Liver (tissue), 9 donors: ENCODE data around the gene ZFYVE27. TPM values are rescaled to one million over a fixed set of nuclear protein-coding genes. Genes with fewer than 3 reads are reported as not detected.

ENCODE experiments used
- DNase-seq: peaks from one replicate; pipeline ENCODE4 v3.0.0-alpha.2; 2017; ENCODE audit warnings: low spot score
- H3K27ac ChIP-seq, 2 donors: one replicate each; pipeline ENCODE4 v1.7.0; 2013; ENCODE audit warnings: inconsistent platforms in 2 of 2, low read length in 2 of 2, control low read depth in 1 of 2, low read depth in 1 of 2, mild to moderate bottlenecking in 1 of 2
- H3K27me3 ChIP-seq, 4 donors: one replicate each; pipeline versions ENCODE4 v1.6.1 to v1.7.0; 2013; ENCODE audit warnings: low read length in 3 of 4, inconsistent platforms in 1 of 4, mild to moderate bottlenecking in 1 of 4, moderate library complexity in 1 of 4; ENCODE audit not compliant: control insufficient read depth in 4 of 4, insufficient read depth in 4 of 4
- H3K36me3 ChIP-seq, 4 donors: one replicate each; pipeline versions ENCODE4 v1.6.1 to v1.7.0; 2013; ENCODE audit warnings: low read length in 3 of 4, mild to moderate bottlenecking in 3 of 4, low read depth in 1 of 4, moderate library complexity in 1 of 4; ENCODE audit not compliant: control insufficient read depth in 4 of 4, insufficient read depth in 3 of 4
- H3K4me1 ChIP-seq, 4 donors: one replicate each; pipeline versions ENCODE4 v1.6.1 to v1.7.0; 2013; ENCODE audit warnings: low read length in 3 of 4, mild to moderate bottlenecking in 3 of 4, moderate library complexity in 1 of 4; ENCODE audit not compliant: control insufficient read depth in 4 of 4, insufficient read depth in 4 of 4
- H3K4me3 ChIP-seq, 3 donors: one replicate each; pipeline versions ENCODE4 v1.6.1 to v1.7.0; 2013; ENCODE audit warnings: low read length in 3 of 3, control low read depth in 1 of 3, low read depth in 1 of 3, mild to moderate bottlenecking in 1 of 3
- H3K9ac ChIP-seq, 2 donors: one replicate each; pipeline ENCODE4 v1.7.0; 2013; ENCODE audit warnings: low read length in 2 of 2, mild to moderate bottlenecking in 2 of 2, moderate library complexity in 2 of 2, control low read depth in 1 of 2, low read depth in 1 of 2
- H3K9me3 ChIP-seq, 4 donors: one replicate each; pipeline versions ENCODE4 v1.6.1 to v1.7.0; 2013; ENCODE audit warnings: low read length in 3 of 4; ENCODE audit not compliant: control insufficient read depth in 4 of 4
- ATF3 ChIP-seq: IDR thresholded peaks from 2 replicates; pipeline ENCODE4 v1.6.1; 2016; ENCODE audit warnings: antibody characterized with exemption
- CTCF ChIP-seq: fragments of 150-350 bp; IDR thresholded peaks from 2 replicates; pipeline ENCODE4 v1.5.1; 2017; ENCODE audit warnings: improper control_type of control experiment, low read depth, low read length; ENCODE audit not compliant: missing input control
- EGR1 ChIP-seq, 2 donors: IDR thresholded peaks; 2 replicates each; pipeline ENCODE4 v1.6.1; 2016 to 2018; ENCODE audit warnings: antibody characterized with exemption in 2 of 2, low read depth in 2 of 2
- FOXA1 ChIP-seq: IDR thresholded peaks from 2 replicates; pipeline ENCODE4 v1.6.1; 2016; ENCODE audit warnings: antibody characterized with exemption
- FOXA2 ChIP-seq: IDR thresholded peaks from 2 replicates; pipeline ENCODE4 v1.6.1; 2016; ENCODE audit warnings: antibody characterized with exemption
- GABPA ChIP-seq, 2 donors: IDR thresholded peaks in 1 of 2; conservative IDR thresholded peaks in 1 of 2; 2 replicates each; pipeline ENCODE4 v1.6.1; 2016; ENCODE audit warnings: antibody characterized with exemption in 2 of 2, mild to moderate bottlenecking in 1 of 2, moderate library complexity in 1 of 2
- HNF4A ChIP-seq, 2 donors: conservative IDR thresholded peaks; 2 replicates each; pipeline ENCODE4 v1.6.1; 2016; ENCODE audit warnings: antibody characterized with exemption in 2 of 2, mild to moderate bottlenecking in 2 of 2
- HNF4G ChIP-seq: IDR thresholded peaks from 2 replicates; pipeline ENCODE4 v1.6.1; 2016; ENCODE audit warnings: antibody characterized with exemption
- JUND ChIP-seq, 2 donors: IDR thresholded peaks; 2 replicates each; pipeline ENCODE4 v1.6.1; 2016; ENCODE audit warnings: antibody characterized with exemption in 2 of 2
- NR2F2 ChIP-seq: IDR thresholded peaks from 2 replicates; pipeline ENCODE4 v1.6.1; 2016; ENCODE audit warnings: antibody characterized with exemption
- RAD21 ChIP-seq, 2 donors: IDR thresholded peaks; 2 replicates each; pipeline ENCODE4 v1.6.1; 2016; ENCODE audit warnings: antibody characterized with exemption in 2 of 2, mild to moderate bottlenecking in 2 of 2
- REST ChIP-seq: IDR thresholded peaks from 2 replicates; pipeline ENCODE4 v1.6.1; 2016; ENCODE audit warnings: antibody characterized with exemption, mild to moderate bottlenecking
- RXRA ChIP-seq, 2 donors: IDR thresholded peaks; 2 replicates each; pipeline ENCODE4 v1.6.1; 2017 to 2018; ENCODE audit warnings: antibody characterized with exemption in 2 of 2, mild to moderate bottlenecking in 1 of 2
- TAF1 ChIP-seq: conservative IDR thresholded peaks from 2 replicates; pipeline ENCODE4 v1.6.1; 2016; ENCODE audit warnings: antibody characterized with exemption, mild to moderate bottlenecking
- YY1 ChIP-seq: IDR thresholded peaks from 2 replicates; pipeline ENCODE4 v1.6.1; 2016; ENCODE audit warnings: antibody characterized with exemption, mild to moderate bottlenecking
- WGBS: extraction: QIAGEN DNeasy Blood & Tissue Kit; methylation state at CpG from one replicate; pipeline ENCODE4 v1.1.7; 2013; 5-methylcytosine and 5-hydroxymethylcytosine counted together
- polyA plus RNA-seq, 2 donors: library from polyadenylated mRNA; stranded (reverse) in 1 of 2; unstranded in 1 of 2; fragments of 200-250 nt in 1 of 2; fragments of >200 nt in 1 of 2; fragmentation: Nextera tagmentation in 1 of 2; extraction: Ambion mirVana in 1 of 2; gene quantifications; one replicate each; pipeline versions ENCODE4 v1.2.1 to v1.2.3, GENCODE V29; 2013 to 2015
- total RNA-seq, 2 donors: library from RNA; depleted of rRNA; stranded (reverse); fragments of >200 nt; gene quantifications; one replicate each; pipeline ENCODE4 v1.2.3, GENCODE V29; 2014
- TF ChIP-seq, protein P1 (sequence below): IDR thresholded peaks from 2 replicates; pipeline ENCODE4 v1.6.1; 2016; ENCODE audit warnings: antibody characterized with exemption
- donor health status: healthy.
- donor health status: healthy.
- donor health status: healthy.
- donor health status: healthy.
- donor health status: healthy.

The ZFYVE27 gene
- total and polyA plus RNA-seq, 4 donors, result 10.2 to 25.9 (median 13.1) TPM

- no peak for TF ChIP-seq NR2F2
- TF ChIP-seq CTCF, result no peak
- TF ChIP-seq FOXA2, result no peak
Observed at GRCh38 chr10:97763947-97764346, 27.0 kb downstream of the ZFYVE27 start (continued).

DNA sequence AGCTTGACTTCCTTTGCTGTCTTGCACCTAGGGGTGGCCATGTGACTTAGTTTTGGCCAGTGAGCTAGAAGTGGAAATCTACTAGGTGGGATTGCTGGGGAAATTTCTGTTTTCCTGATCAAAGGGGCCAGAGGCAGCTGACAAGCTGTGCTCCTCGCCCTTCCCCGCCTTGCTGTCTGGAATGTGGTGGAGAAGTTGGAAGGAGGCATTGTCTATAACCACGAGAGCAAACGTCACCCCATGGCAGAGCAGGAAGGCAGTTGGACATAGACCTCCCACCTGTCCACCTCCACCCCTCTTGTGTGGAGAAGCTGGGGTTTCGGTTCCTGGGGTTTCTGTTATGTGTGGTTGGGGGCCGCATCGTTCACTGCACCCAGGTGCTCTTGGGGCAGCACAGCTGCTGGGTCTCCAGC lies 27.6 kb downstream of the ZFYVE27 start:
- Histone ChIP-seq H3K27ac (no peak overlapping the region), H3K27me3 (no peaks in the 10 kb centered on the region), H3K4me3 (no peak overlapping the region), H3K9ac (no peak overlapping the region), H3K9me3 (no peaks in the 10 kb centered on the region), H3K36me3 (peaks cover 3 to 17% (median 11%) of the 10 kb centered on the region in 4 donors), H3K4me1 (no peaks in the 10 kb centered on the region)
- DNase-seq, result no peak
- TF ChIP-seq NR2F2 (no peak), RAD21 (IDR thresholded peaks at IDR 0.05) (no peak), FOXA2 (no peak), RXRA (IDR thresholded peaks at IDR 0.05) (no peak), CTCF (no peak), YY1 (no peak), EGR1 (IDR thresholded peaks at IDR 0.05; ENCODE audit: low read depth in 2 of 2) (no peak), GABPA (IDR thresholded peaks at IDR 0.05 in 1 of 2, conservative IDR thresholded peaks at IDR 0.05 in 1 of 2) (no peak), TAF1 (no peak), HNF4G (no peak), JUND (IDR thresholded peaks at IDR 0.05) (no peak), REST (no peak), FOXA1 (no peak)
- 85% methylated on average over 7 of the region's 7 CpGs for WGBS

- no peak for DNase-seq
- Histone ChIP-seq H3K36me3 (peaks cover 0 to 11% (median 5%) of the 10 kb centered on the region in 4 donors), H3K27ac (no peak overlapping the region), H3K4me1 (no peaks in the 10 kb centered on the region), H3K4me3 (no peak overlapping the region), H3K9me3 (no peaks in the 10 kb centered on the region), H3K9ac (no peak overlapping the region), H3K27me3 (no peaks in the 10 kb centered on the region)
- 92% methylated on average over 15 of the region's 15 CpGs for WGBS
- TF ChIP-seq RAD21 (IDR thresholded peaks at IDR 0.05) (no peak), HNF4A (conservative IDR thresholded peaks at IDR 0.05) (no peak), FOXA1 (no peak), JUND (IDR thresholded peaks at IDR 0.05) (no peak), FOXA2 (no peak), EGR1 (IDR thresholded peaks at IDR 0.05; ENCODE audit: low read depth in 2 of 2) (no peak), REST (no peak), RXRA (IDR thresholded peaks at IDR 0.05) (no peak), ATF3 (no peak), YY1 (no peak), TAF1 (no peak), NR2F2 (no peak)
- TF ChIP-seq, protein P1, sequence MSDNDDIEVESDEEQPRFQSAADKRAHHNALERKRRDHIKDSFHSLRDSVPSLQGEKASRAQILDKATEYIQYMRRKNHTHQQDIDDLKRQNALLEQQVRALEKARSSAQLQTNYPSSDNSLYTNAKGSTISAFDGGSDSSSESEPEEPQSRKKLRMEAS, result no peak
Observed at GRCh38 chr10:97765201-97765600, 28.3 kb downstream of the ZFYVE27 start.
